Activated naive CD8-positive, alpha-beta T cell treated with anti-CD3 and anti-CD28 coated beads, Interleukin-2, amount 10 ng/mL, durations not matched to agents 7 days and 5 days (primary cell): ENCODE results near the gene E2F3. TPM values are rescaled to one million over a fixed set of nuclear protein-coding genes. Genes with fewer than 3 reads are reported as not detected.
"Not testable (repeated sequence)": the region's sequence is repeated elsewhere in the genome, so short reads cannot be mapped to it uniquely, and the experiment has no call there.

Source experiments
- ATAC-seq: fragments of 150-1000 bp; cut with Tn5 transposase; one replicate; pipeline ENCODE4 v1.10.0; 2021; ENCODE audit warnings: low read depth, moderate library complexity
- POLR2A ChIA-PET: fragments of 350-600 bp; sonication (Branson Sonifier 250); formaldehyde crosslinking; loops from one replicate; lab custom pipeline; 2021; ENCODE audit warnings: antibody characterized with exemption; lab: Charles Lee
- DNase-seq: peaks from one replicate; pipeline ENCODE4 v3.0.0; 2021
- H3K27ac Mint-ChIP-seq: one replicate; pipeline ENCODE4 v1.8.0; 2022; ENCODE audit warnings: mild to moderate bottlenecking, mixed read lengths
- H3K27me3 Mint-ChIP-seq: one replicate; pipeline ENCODE4 v1.8.0; 2022; ENCODE audit warnings: mild to moderate bottlenecking, moderate library complexity, mixed read lengths
- H3K36me3 Mint-ChIP-seq: one replicate; pipeline ENCODE4 v1.8.0; 2021; ENCODE audit warnings: mild to moderate bottlenecking, mixed read lengths
- H3K4me1 Mint-ChIP-seq: one replicate; pipeline ENCODE4 v1.8.0; 2021; ENCODE audit warnings: mixed read lengths
- H3K4me3 Mint-ChIP-seq: one replicate; pipeline ENCODE4 v1.8.0; 2022; ENCODE audit warnings: mild to moderate bottlenecking, moderate library complexity, mixed read lengths
- H3K9me3 Mint-ChIP-seq: one replicate; pipeline ENCODE4 v1.8.0; 2021; ENCODE audit warnings: mixed read lengths
- total RNA-seq, 2 experiments: library from RNA; stranded (reverse); gene quantifications; one replicate each; pipeline ENCODE4 v1.2.3, GENCODE V29; 2021

E2F3 gene
- total RNA-seq, 2 experiments from 2014 or later = 26.8 to 28.0 TPM

- H3K4me3 Mint-ChIP-seq = no peak overlapping the region
- H3K27me3 Mint-ChIP-seq = peaks cover 3% of the 10 kb centered on the region
- POLR2A ChIA-PET = no interaction called here
- H3K4me1 Mint-ChIP-seq = no peaks in the 10 kb centered on the region
- DNase-seq = no peak
- H3K36me3 Mint-ChIP-seq = peaks cover 6% of the 10 kb centered on the region
- H3K9me3 Mint-ChIP-seq = no peaks in the 10 kb centered on the region
- ATAC-seq = no peak
- H3K27ac Mint-ChIP-seq = no peak overlapping the region
Observed at GRCh38 chr6:20497216-20498040, 95.7 kb downstream of the E2F3 start.

- ATAC-seq (no peak), DNase-seq (no peak)
- POLR2A ChIA-PET = no interaction called here
- H3K27ac Mint-ChIP-seq = no peak overlapping the region
- H3K4me3 Mint-ChIP-seq = no peak overlapping the region
- H3K9me3 Mint-ChIP-seq = no peaks in the 10 kb centered on the region
- peaks cover 5% of the 10 kb centered on the region for H3K36me3 Mint-ChIP-seq
- H3K27me3 Mint-ChIP-seq = peaks cover 3% of the 10 kb centered on the region
- no peaks in the 10 kb centered on the region for H3K4me1 Mint-ChIP-seq
Observed at GRCh38 chr6:20498041-20498385, 96.3 kb downstream of the E2F3 start.

- POLR2A ChIA-PET = no interaction called here
- Mint-ChIP-seq H3K27ac (no peak overlapping the region), H3K36me3 (no peaks in the 10 kb centered on the region)
Observed at GRCh38 chr6:20509212-20509611, 107.5 kb downstream of the E2F3 start.

GRCh38 chr6:20511852-20512251, 110.2 kb downstream of the E2F3 start:
- no peak for DNase-seq
- ATAC-seq = no peak
- H3K27me3 Mint-ChIP-seq = peaks cover 9% of the 10 kb centered on the region
- H3K4me1 Mint-ChIP-seq = no peaks in the 10 kb centered on the region
- H3K4me3 Mint-ChIP-seq = no peak overlapping the region
- no peaks in the 10 kb centered on the region for H3K9me3 Mint-ChIP-seq
- H3K27ac Mint-ChIP-seq = no peak overlapping the region
- no peaks in the 10 kb centered on the region for H3K36me3 Mint-ChIP-seq
- POLR2A ChIA-PET = no interaction called here

More at GRCh38 chr6:20509212-20509611, 107.5 kb downstream of the E2F3 start:
- Mint-ChIP-seq H3K4me1 (no peaks in the 10 kb centered on the region), H3K27me3 (peaks cover 8% of the 10 kb centered on the region), H3K4me3 (no peak overlapping the region), H3K9me3 (no peaks in the 10 kb centered on the region)
- no peak for DNase-seq
- no peak for ATAC-seq

- H3K27ac Mint-ChIP-seq, H3K4me3 Mint-ChIP-seq, H3K9me3 Mint-ChIP-seq, H3K36me3 Mint-ChIP-seq, ATAC-seq, POLR2A ChIA-PET, DNase-seq, H3K4me1 Mint-ChIP-seq: not testable (repeated sequence)
- peaks cover 16% of the 10 kb centered on the region for H3K27me3 Mint-ChIP-seq
Observed at GRCh38 chr6:20525208-20525607, 123.5 kb downstream of the E2F3 start.

- Mint-ChIP-seq H3K4me3 (peak overlapping the region; percentile 32), H3K4me1 (peaks cover 16% of the 10 kb centered on the region), H3K27ac (peak overlapping the region; percentile 75)
- H3K27me3 Mint-ChIP-seq, POLR2A ChIA-PET, H3K9me3 Mint-ChIP-seq, H3K36me3 Mint-ChIP-seq, DNase-seq: not testable (repeated sequence)
- ATAC-seq = peak; percentile 48
Observed at GRCh38 chr6:20529086-20529448, 127.4 kb downstream of the E2F3 start.

GRCh38 chr6:20532881-20533280, 131.2 kb downstream of the E2F3 start:
- no peaks in the 10 kb centered on the region for H3K27me3 Mint-ChIP-seq
- peak overlapping the region; percentile 10 for H3K27ac Mint-ChIP-seq
- H3K36me3 Mint-ChIP-seq = peaks cover 8% of the 10 kb centered on the region
- H3K4me3 Mint-ChIP-seq = no peak overlapping the region
- H3K4me1 Mint-ChIP-seq = peaks cover 26% of the 10 kb centered on the region
- POLR2A ChIA-PET = interaction anchor here (0.7 to 3.7 kb wide), 4 partner anchors 123 to 213 kb away, joined by 3 to 28 read pairs (median 6); no protein-coding TSS in a partner anchor
- ATAC-seq (no peak), DNase-seq (no peak)
- no peaks in the 10 kb centered on the region for H3K9me3 Mint-ChIP-seq

- ATAC-seq = no peak
- DNase-seq = no peak
- Mint-ChIP-seq H3K36me3 (peaks cover 9% of the 10 kb centered on the region), H3K27me3 (no peaks in the 10 kb centered on the region), H3K27ac (peak overlapping the region; percentile 95), H3K4me1 (peaks cover 28% of the 10 kb centered on the region), H3K9me3 (no peaks in the 10 kb centered on the region), H3K4me3 (peak overlapping the region; percentile 93)
- POLR2A ChIA-PET = interaction anchor here (0.6 to 3.7 kb wide), 8 partner anchors 14 to 1060 kb away, joined by 3 to 28 read pairs (median 6); partner anchors contain the start of genes MBOAT1 and SOX4
Observed at GRCh38 chr6:20533746-20534294, 132.1 kb downstream of the E2F3 start.

- Mint-ChIP-seq H3K9me3 (no peaks in the 10 kb centered on the region), H3K27me3 (no peaks in the 10 kb centered on the region), H3K27ac (peak within 1 kb of the TSS; percentile 95), H3K4me1 (peaks cover 34% of the 10 kb centered on the region), H3K4me3 (peak within 1 kb of the TSS; percentile 93), H3K36me3 (peaks cover 12% of the 10 kb centered on the region)
- ATAC-seq = peak; percentile 90
- peak; percentile 86 for DNase-seq
- POLR2A ChIA-PET = interaction anchor here (0.6 to 3.7 kb wide), 7 partner anchors 13 to 1060 kb away, joined by 3 to 28 read pairs (median 5); partner anchors contain the start of genes MBOAT1 and SOX4
Observed at GRCh38 chr6:20534295-20535262, 132.9 kb downstream of the E2F3 start, which contains the start of gene CDKAL1. CDKAL1 (plus strand) TSS chr6:20534457; CDS start chr6:20546351, 11,894 bp downstream.

GRCh38 chr6:20538131-20538662, 136.5 kb downstream of the E2F3 start:
- POLR2A ChIA-PET = interaction anchor here (0.9 kb wide), 1 partner anchor 219 kb away, joined by 3 read pairs; no protein-coding TSS in a partner anchor
- Mint-ChIP-seq H3K9me3 (no peaks in the 10 kb centered on the region), H3K4me1 (peaks cover 49% of the 10 kb centered on the region), H3K36me3 (peaks cover 22% of the 10 kb centered on the region), H3K27me3 (no peaks in the 10 kb centered on the region), H3K4me3 (no peak overlapping the region), H3K27ac (no peak overlapping the region)
- DNase-seq (no peak), ATAC-seq (no peak)

GRCh38 chr6:20538907-20539306, 137.2 kb downstream of the E2F3 start:
- H3K9me3 Mint-ChIP-seq = no peaks in the 10 kb centered on the region
- peaks cover 22% of the 10 kb centered on the region for H3K36me3 Mint-ChIP-seq
- no peaks in the 10 kb centered on the region for H3K27me3 Mint-ChIP-seq
- DNase-seq = no peak
- no peak overlapping the region for H3K4me3 Mint-ChIP-seq
- ATAC-seq = no peak
- peaks cover 48% of the 10 kb centered on the region for H3K4me1 Mint-ChIP-seq
- H3K27ac Mint-ChIP-seq = peak overlapping the region; percentile 18
- POLR2A ChIA-PET = no interaction called here

- no peak overlapping the region for H3K27ac Mint-ChIP-seq
- H3K27me3 Mint-ChIP-seq = no peaks in the 10 kb centered on the region
- POLR2A ChIA-PET = no interaction called here
- no peak for DNase-seq
- H3K9me3 Mint-ChIP-seq = no peaks in the 10 kb centered on the region
- no peak for ATAC-seq
- H3K36me3 Mint-ChIP-seq = peaks cover 25% of the 10 kb centered on the region
- H3K4me1 Mint-ChIP-seq = peaks cover 47% of the 10 kb centered on the region
- no peak overlapping the region for H3K4me3 Mint-ChIP-seq
Observed at GRCh38 chr6:20539387-20539786, 137.7 kb downstream of the E2F3 start.

GRCh38 chr6:20540683-20541082, 139.0 kb downstream of the E2F3 start:
- Mint-ChIP-seq H3K27ac (no peak overlapping the region), H3K9me3 (no peaks in the 10 kb centered on the region), H3K4me1 (peaks cover 47% of the 10 kb centered on the region), H3K27me3 (no peaks in the 10 kb centered on the region), H3K4me3 (no peak overlapping the region), H3K36me3 (peaks cover 31% of the 10 kb centered on the region)
- DNase-seq = no peak
- POLR2A ChIA-PET = no interaction called here
- ATAC-seq = no peak
